HG03354 (cell line): ENCODE data around the gene ALPL.

ENCODE experiments used
- ATAC-seq: cut with Tn5 transposase; IDR thresholded peaks from one replicate; pipeline ENCODE4 v1.9.1; 2021; ENCODE audit warnings: mild to moderate bottlenecking; ENCODE audit not compliant: unreplicated experiment, poor library complexity, severe bottlenecking

ALPL gene

DNA sequence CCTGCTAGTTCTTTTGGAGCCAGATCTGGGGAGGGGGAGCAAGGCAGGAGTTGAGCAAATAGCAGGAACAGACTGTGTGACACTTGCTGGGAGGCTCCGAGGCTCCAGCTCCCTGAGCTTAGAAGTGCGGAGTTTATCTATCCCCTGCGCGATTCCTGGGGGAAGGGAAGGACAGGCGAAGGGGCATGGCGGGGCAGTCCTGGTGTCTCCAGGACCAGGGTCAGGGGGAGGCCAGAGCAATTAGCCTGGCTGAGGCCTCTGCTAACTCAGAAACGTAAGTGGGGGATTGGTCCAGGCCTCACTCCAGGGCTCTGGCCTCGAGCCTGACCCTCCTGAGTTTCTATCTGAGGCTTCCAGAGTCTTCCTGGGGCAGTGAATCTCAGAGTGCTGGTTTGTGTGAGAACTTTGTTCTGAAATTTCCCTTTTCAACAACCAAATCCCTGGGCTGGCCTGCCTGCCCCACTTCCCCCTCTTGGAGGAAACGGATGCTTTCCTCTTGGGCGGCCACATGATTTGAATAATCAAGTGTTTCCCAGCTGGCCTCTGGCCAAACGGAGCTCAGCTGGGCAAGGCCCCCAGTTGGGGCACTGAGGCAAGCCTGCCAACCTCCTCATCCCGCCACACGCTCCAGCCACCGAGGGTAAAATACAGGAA, 15.6 kb downstream of the ALPL start:
- no peak for ATAC-seq

DNA sequence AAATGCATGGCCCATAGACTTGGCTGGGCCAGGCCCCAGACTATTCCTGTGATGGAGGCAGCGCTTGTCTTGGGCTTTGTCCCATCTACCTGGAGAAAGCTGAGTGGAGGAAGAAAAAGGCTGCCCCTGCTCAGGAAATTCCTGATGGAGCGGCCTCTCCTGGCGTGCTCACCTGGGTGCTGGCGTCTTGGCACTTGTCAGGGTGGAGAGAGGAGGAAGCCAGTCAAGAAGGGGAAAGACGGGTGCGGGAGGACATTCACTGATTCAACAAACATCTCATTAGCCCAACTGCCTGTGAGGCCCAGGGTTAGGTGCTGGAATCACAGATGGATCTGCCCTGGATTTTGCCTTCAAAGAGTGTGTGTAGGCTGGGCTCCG, 16.1 kb downstream of the ALPL start:
- no peak for ATAC-seq

DNA sequence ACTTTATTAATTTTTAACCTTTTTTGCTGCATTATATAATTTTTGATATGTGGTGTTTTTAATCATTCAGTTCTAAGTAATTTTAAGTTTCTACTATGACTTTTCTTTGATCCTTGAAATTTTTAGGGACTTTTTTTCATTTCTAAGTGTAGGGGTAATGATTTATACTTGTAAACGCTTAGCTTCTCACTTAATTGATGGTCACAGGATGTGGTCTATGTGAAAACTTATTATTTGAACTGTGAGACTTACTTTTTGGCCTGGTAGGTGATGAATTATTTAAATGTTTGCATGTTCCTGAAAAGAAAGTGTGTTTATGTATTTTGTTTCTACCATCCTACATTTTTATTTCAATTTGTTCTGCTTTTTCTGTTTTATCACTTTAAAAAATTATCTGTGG, 17.2 kb downstream of the ALPL start:
- no peak for ATAC-seq

DNA sequence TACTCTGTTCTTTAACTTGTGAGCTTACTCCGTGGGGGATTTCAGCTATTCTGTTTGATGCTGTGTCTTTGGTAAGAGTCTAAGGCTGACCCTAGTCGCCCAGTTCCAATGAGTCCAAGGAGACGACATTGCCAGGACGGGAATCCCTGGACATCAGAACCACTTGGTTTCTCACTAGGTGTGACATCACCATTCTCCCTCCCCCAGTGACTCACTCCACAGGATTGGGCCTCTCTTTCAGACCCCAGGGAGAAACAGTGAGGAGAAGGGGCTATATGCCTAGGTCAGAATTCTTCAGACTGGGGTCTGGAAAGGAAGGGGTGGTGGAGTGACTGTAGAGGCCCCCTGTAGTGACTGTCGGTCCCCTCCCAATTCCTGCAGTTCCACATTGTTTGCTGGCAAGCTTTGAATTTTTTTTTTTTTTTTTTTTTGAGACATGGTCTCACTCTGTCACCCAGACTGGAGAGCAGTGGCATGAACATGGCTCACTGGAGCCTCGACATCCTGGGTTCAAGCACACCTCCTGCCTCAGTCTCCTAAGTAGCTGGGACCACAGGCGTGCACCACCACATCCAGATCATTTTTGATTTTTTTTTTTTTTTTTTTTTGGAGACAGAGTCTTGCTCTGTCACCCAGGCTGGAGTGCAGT, 21.3 kb downstream of the ALPL start:
- ATAC-seq = no peak

- no peak for ATAC-seq
Observed at GRCh38 chr1:21531241-21531640, 22.0 kb downstream of the ALPL start.

DNA sequence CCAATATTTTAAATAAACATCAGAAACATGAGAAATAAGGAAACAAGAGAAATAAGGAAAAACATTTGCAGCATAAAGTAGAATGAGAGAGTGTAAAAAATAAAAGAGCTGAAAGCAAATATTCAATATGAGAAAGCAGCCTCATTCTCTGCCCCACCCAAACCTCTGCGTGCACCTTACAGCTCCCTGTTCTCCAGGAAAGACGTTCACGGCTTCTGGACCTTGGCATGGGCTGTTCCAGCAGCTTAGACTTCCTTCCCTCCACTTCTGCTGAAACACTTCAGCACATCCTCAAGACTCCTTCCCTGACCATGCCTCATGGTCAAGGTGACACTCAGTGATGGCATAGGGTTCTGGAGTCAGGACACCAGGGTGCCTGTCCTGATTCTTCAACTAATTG, 23.3 kb downstream of the ALPL start:
- no peak for ATAC-seq

GRCh38 chr1:21532992-21533534, 23.8 kb downstream of the ALPL start:
- no peak for ATAC-seq

DNA sequence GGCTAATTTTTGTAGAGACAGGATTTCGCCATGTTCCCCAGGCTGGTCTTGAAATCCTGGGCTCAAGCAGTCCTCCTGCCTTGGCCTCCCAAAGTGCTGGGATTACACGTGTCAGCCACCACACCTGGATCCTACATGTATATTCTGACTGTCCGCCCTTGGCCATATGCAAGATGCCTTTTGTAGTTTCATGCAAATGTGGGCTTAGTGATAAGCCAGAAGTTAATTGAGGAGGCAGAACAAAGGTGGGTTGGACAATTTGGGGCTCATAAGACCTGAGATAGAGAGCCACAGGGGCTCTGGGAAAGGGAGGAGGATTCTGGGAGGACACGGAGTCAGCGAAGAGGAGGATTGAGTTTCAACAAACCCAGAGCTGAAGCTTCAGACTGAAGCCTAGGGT, 24.9 kb downstream of the ALPL start:
- ATAC-seq = no peak

- no peak for ATAC-seq
Observed at GRCh38 chr1:21534674-21535378, 25.6 kb downstream of the ALPL start.

- no peak for ATAC-seq
Observed at GRCh38 chr1:21536218-21536617, 27.0 kb downstream of the ALPL start.

DNA sequence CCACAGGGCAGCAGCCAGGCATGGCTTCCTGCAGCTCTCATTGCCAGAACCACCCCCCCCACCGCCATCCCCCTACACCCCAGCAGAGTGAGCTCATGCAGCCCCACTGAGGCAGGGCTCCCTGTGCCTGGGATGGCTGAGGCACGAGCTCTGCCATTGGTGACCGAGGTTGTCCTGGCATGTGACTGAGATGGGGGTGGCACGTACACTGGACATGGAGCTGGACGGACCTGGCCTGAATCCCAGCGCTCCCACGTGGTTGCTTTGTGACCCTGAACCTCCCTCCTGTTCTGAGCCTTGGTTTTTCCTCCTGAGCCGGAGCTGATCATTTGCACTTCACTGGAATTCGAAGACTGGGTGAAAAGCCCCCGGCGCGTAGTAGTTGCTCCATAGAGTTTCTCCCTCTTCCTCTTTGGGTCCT, 28.3 kb downstream of the ALPL start:
- no peak for ATAC-seq

GRCh38 chr1:21537932-21538630, 28.9 kb downstream of the ALPL start:
- ATAC-seq = no peak

GRCh38 chr1:21539933-21540332, 30.7 kb downstream of the ALPL start:
- no peak for ATAC-seq

GRCh38 chr1:21541329-21541728, 32.1 kb downstream of the ALPL start:
- no peak for ATAC-seq

- no peak for ATAC-seq
Observed at GRCh38 chr1:21541835-21542234, 32.6 kb downstream of the ALPL start.

DNA sequence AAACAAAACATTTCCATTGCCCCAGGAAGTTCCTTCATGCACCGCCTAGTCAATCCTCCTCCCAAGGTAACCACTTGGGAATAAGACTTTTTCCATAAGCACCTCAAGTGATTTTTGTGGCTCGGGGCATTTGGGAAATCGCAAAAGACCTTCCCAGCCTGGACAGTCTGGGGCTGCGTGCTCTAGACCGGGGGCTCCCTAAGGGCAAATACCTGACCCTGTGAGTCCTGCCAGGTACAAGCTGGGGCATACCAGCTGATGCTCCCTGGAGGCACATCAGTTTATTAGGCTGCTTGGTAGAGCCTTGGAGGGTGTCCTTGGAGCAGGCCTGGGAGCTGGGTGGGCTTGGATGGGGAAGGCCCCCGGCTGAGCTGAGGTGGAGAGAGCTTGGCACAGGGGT, 34.4 kb downstream of the ALPL start:
- ATAC-seq = no peak

DNA sequence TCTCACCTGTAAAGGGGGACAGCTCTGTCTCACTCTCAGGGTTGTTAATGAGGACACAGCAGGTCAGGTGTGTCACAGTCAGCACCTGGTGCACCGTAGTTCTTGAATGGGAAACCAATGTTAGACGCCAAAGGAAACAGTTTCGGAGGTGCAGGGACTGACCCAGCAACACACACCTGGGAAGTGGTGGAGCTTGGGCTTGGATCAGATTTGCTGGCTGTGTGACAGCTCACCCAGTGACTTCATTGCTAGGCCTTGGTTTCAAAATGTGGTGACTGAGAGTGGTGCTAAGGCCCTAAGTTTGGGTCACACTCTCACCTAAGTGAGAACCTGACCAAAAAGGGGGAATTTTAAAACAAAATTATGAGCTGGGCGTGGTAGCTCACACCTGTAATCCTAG, 34.9 kb downstream of the ALPL start:
- ATAC-seq = no peak

GRCh38 chr1:21546122-21546825, 37.1 kb downstream of the ALPL start:
- ATAC-seq = no peak

DNA sequence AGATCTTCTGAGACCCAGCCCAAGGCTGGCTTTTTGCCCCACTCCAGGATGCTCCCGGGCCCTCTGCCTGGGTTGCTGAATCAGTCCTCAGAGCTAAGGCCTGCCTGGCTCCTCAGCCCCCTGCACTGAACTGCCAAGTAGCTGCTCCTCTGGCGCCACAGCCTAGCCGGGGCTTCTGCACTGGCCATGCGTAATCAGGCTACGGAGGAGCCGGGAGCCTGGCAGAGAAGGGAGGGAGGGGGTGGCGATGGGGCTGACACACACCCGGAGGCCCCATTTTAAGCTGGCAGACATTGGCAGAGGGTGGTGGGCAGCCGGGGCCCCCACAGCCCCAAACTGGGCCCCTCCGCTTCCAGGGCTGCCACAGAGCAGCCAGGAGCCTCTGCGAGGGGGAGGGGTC, 38.7 kb downstream of the ALPL start:
- no peak for ATAC-seq

- no peak for ATAC-seq
Observed at GRCh38 chr1:21550097-21550496, 40.9 kb downstream of the ALPL start.
